Progenitor cell of endocrine pancreas (in vitro differentiated cells): ENCODE results near the gene FKBP1A. TPM values are rescaled to one million over a fixed set of nuclear protein-coding genes. Genes with fewer than 3 reads are reported as not detected.

ENCODE experiments used
- DNase-seq: peaks from one replicate; pipeline ENCODE4 v3.0.0; 2021; ENCODE audit warnings: low spot score; ENCODE audit not compliant: unreplicated experiment
- H3K27ac Mint-ChIP-seq: 2 replicates; pipeline ENCODE4 v1.8.0; 2021; ENCODE audit warnings: mild to moderate bottlenecking, moderate library complexity, mixed read lengths
- H3K27me3 Mint-ChIP-seq: 2 replicates; pipeline ENCODE4 v1.8.0; 2021; ENCODE audit warnings: mixed read lengths
- H3K36me3 Mint-ChIP-seq: 2 replicates; pipeline ENCODE4 v1.8.0; 2022; ENCODE audit warnings: mixed read lengths; ENCODE audit not compliant: insufficient read depth
- H3K4me1 Mint-ChIP-seq: 2 replicates; pipeline ENCODE4 v1.8.0; 2021; ENCODE audit warnings: low read depth, mixed read lengths
- H3K4me3 Mint-ChIP-seq: 2 replicates; pipeline ENCODE4 v1.8.0; 2021; ENCODE audit warnings: low read depth, mild to moderate bottlenecking, moderate library complexity, mixed read lengths
- H3K9me3 Mint-ChIP-seq: 2 replicates; pipeline ENCODE4 v1.8.0; 2021; ENCODE audit warnings: low read depth, mixed read lengths
- CTCF ChIP-seq: fragments of 200-600 bp; sonication (generic); IDR thresholded peaks from one replicate; pipeline ENCODE4 v1.5.0; 2021; ENCODE audit warnings: antibody characterized with exemption, mild to moderate bottlenecking; ENCODE audit not compliant: unreplicated experiment
- total RNA-seq: library from RNA; stranded (reverse); gene quantifications from 2 replicates; pipeline ENCODE4 v1.2.1, GENCODE V29; 2021

The FKBP1A gene
- total RNA-seq, 1 donor from 2014 or later, result 149 TPM

GRCh38 chr20:1327827-1328679, 64.8 kb downstream of the FKBP1A start:
- H3K27me3 Mint-ChIP-seq, result no peaks in the 10 kb centered on the region
- peaks cover 2% of the 10 kb centered on the region for H3K36me3 Mint-ChIP-seq
- no peak for TF ChIP-seq CTCF
- H3K27ac Mint-ChIP-seq, result peak overlapping the region; percentile 91
- H3K4me1 Mint-ChIP-seq, result peaks cover 11% of the 10 kb centered on the region
- H3K9me3 Mint-ChIP-seq, result no peaks in the 10 kb centered on the region
- DNase-seq, result no peak
- no peak overlapping the region for H3K4me3 Mint-ChIP-seq

DNA sequence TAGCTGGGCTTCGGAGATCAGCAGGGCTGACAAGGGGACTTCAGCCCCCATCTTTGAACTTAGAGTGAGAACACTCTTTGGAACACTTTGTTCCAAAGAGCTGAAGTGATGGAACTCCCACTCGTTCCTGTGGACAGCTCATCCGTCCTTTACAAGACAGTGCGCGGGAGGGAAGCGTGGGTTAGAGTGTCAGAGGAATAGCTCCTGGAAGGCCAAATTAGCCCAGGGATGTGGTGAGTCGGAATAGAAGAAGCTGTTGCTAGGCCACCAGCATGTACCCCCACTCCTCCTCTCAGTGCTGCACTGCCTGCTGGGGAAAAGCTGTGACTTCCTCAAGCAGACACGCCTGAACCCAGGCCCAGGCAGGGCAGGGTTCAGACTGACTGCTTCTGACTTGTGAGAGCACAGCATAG, 65.6 kb downstream of the FKBP1A start:
- DNase-seq, result no peak
- H3K36me3 Mint-ChIP-seq, result peaks cover 2% of the 10 kb centered on the region
- H3K4me3 Mint-ChIP-seq, result no peak overlapping the region
- TF ChIP-seq CTCF, result no peak
- no peaks in the 10 kb centered on the region for H3K27me3 Mint-ChIP-seq
- no peaks in the 10 kb centered on the region for H3K9me3 Mint-ChIP-seq
- H3K4me1 Mint-ChIP-seq, result peaks cover 11% of the 10 kb centered on the region
- peak overlapping the region; percentile 91 for H3K27ac Mint-ChIP-seq

GRCh38 chr20:1326031-1326930, 66.6 kb downstream of the FKBP1A start:
- Mint-ChIP-seq H3K36me3 (peaks cover 2% of the 10 kb centered on the region), H3K27me3 (peaks cover 2% of the 10 kb centered on the region), H3K9me3 (no peaks in the 10 kb centered on the region), H3K27ac (no peak overlapping the region), H3K4me1 (peaks cover 11% of the 10 kb centered on the region), H3K4me3 (no peak overlapping the region)
- DNase-seq, result no peak
- TF ChIP-seq CTCF, result no peak

GRCh38 chr20:1325173-1326030, 67.5 kb downstream of the FKBP1A start:
- no peak overlapping the region for H3K4me3 Mint-ChIP-seq
- H3K27ac Mint-ChIP-seq, result no peak overlapping the region
- H3K4me1 Mint-ChIP-seq, result peaks cover 11% of the 10 kb centered on the region
- H3K9me3 Mint-ChIP-seq, result no peaks in the 10 kb centered on the region
- H3K27me3 Mint-ChIP-seq, result peaks cover 3% of the 10 kb centered on the region
- peaks cover 2% of the 10 kb centered on the region for H3K36me3 Mint-ChIP-seq
- DNase-seq, result peak; percentile 96
- peak; percentile 29 for TF ChIP-seq CTCF
